NCI-H146 treated with DMSO at 0.1 percent for 48 hours (cell line): ENCODE measurements around the gene CDKN1B.

ENCODE experiments used
- DNase-seq: peaks from one replicate; lab custom pipeline; 2025; ENCODE audit not compliant: unreplicated experiment; lab: John Stamatoyannopoulos, UW

The CDKN1B gene

DNA sequence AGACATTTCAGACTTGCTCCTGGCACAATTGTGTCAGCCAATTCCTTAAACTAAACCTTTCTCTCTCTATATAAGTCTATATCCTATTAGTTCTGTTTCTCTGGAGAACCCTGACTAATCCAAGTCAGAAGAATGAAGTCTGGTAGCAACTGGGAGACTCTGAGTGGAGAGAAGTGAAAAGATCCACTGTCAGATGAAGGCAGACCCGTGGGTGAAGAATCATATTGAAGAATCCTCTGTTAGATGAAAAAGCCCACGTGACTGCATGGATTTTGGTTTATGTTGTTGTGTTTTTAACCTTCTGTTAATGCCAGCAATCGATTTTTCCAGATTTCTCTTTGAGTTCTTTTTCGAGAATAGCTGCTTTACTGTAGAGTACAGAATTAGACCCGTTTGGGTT is 38.8 kb downstream of the CDKN1B start:
- DNase-seq: no peak

DNA sequence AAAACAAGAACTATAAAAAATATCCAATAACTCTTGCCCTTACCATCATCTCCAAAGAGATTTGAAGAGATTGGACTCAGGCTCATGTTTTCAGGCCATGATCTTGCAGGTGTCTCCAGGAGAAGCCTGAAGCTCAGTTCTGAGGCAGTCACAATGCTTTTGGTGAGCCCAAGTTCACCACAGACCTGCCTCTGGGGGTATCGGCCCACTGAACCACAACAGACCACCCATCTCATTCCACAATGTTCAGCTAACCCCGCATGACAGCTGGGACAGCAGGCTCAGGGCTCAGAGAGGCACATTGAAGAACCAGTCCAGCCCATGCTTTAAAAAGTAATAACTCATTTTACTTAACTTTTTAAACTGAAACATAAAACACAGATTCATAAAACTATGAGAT is 40.0 kb downstream of the CDKN1B start:
- DNase-seq: no peak

DNA sequence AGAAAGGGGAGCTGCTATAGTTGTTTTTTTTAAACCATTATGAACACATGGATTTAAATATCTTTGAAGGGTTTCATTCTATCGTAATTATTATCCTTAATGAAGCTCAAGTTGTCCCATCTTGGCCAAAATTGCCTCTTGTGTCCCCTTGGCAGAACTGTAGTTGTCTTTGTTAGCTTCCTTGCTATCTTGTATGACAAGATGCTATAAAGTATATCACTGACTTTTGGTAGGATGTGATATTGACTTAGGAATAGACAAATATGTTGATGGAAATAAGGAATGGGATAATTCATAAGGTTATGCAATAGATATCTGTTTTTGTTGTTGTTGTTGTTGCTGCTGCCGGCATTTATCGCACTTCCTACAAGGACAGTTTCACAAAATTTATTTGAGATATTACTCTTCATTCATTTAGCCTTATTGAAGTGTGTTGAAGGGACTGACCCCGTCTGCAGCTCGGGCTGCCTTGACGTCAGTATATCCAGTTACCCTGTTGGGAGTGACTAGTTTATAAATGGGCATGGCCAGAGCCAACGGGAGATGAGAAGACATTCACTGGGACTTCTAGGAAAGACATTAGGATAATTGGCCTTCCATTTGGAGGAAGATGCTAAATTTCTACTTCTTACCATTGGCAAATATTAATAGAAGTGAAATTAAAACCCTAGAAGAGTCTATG is 42.2 kb downstream of the CDKN1B start:
- no peak for DNase-seq

DNA sequence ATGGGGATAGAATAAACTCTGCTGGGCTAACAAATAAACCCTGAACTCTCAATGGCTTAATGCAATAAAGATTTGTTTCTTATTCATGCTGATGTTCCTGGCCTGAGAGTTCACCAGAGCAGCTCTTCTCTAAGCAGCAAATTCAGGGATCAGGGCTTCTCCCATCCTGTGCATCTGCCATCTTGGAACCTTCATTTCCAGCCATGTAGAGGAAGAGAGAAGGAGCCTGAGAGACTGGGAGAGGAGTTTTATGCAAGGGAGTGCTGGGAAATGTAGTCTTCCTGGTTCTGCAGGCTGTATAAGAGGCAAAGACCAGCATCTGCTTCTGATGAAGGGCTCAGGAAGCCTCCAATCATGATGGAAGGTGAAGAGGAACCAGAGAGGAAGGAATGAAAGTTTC is 47.7 kb downstream of the CDKN1B start:
- no peak for DNase-seq

DNA sequence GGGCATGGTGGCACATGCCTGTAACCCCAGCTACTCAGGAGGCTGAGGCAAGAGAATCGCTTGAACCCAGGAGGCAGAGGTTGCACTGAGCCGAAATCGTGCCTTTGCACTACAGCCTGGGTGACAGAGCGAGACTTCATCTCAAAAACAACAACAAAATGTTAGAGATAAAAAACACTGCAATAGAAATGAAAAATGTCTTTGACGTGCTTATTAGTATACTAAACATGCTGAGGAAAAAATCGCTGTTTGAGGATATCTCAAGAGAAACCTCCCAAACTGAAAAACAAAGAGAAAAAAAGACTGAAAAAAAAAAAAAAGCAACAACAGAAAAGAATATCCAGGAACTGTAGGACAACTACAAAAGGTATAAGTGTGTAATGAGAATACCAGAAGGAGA is 53.1 kb downstream of the CDKN1B start:
- no peak for DNase-seq
